ENCODE results near the gene SDC4.

Gene SDC4

GRCh38 chr20:45275338-45275737, 72.9 kb downstream of the SDC4 start:
- Histone ChIP-seq H3K4me2 (ENCODE audit: low read depth, low read length) (no peak overlapping the region), H3F3A (ENCODE audit: insufficient read depth, low read length) (no peaks in the 10 kb centered on the region), H3K27ac (ENCODE audit: low read length) (no peak overlapping the region), H4K20me1 (ENCODE audit: insufficient read depth, low read length) (no peaks in the 10 kb centered on the region), H3K9me2 (replicated peaks; ENCODE audit: insufficient read depth, low read length) (no peaks in the 10 kb centered on the region), H3K79me2 (ENCODE audit: low read length) (no peaks in the 10 kb centered on the region), H3K9ac (ENCODE audit: low read length) (no peak overlapping the region), H3K4me3 (ENCODE audit: low read length) (no peak overlapping the region), H2AFZ (ENCODE audit: low read length) (no peak overlapping the region), H3K36me3 (replicated peaks; ENCODE audit: insufficient read depth, low read length) (no peaks in the 10 kb centered on the region), H3K27me3 (replicated peaks; ENCODE audit: insufficient read depth, low read length) (no peaks in the 10 kb centered on the region), H3K4me1 (ENCODE audit: low read length) (no peaks in the 10 kb centered on the region), H3K9me3 (replicated peaks; ENCODE audit: insufficient read depth, low read length) (no peaks in the 10 kb centered on the region)
- DNase-seq, result no peak
- TF ChIP-seq EZH2 (optimal IDR thresholded peaks at IDR 0.05; ENCODE audit: low read depth, low read length) (no peak), EZH2phosphoT487 (IDR thresholded peaks at IDR 0.05; ENCODE audit: low read length) (no peak)
- TF ChIP-seq, protein P1, sequence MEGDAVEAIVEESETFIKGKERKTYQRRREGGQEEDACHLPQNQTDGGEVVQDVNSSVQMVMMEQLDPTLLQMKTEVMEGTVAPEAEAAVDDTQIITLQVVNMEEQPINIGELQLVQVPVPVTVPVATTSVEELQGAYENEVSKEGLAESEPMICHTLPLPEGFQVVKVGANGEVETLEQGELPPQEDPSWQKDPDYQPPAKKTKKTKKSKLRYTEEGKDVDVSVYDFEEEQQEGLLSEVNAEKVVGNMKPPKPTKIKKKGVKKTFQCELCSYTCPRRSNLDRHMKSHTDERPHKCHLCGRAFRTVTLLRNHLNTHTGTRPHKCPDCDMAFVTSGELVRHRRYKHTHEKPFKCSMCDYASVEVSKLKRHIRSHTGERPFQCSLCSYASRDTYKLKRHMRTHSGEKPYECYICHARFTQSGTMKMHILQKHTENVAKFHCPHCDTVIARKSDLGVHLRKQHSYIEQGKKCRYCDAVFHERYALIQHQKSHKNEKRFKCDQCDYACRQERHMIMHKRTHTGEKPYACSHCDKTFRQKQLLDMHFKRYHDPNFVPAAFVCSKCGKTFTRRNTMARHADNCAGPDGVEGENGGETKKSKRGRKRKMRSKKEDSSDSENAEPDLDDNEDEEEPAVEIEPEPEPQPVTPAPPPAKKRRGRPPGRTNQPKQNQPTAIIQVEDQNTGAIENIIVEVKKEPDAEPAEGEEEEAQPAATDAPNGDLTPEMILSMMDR (IDR thresholded peaks at IDR 0.05; ENCODE audit: low read length), result no peak
